ENCODE results near the gene PCBP1. TPM values are rescaled to one million over a fixed set of nuclear protein-coding genes. Genes with fewer than 3 reads are reported as not detected.

PCBP1 gene
- total and polyA plus RNA-seq, 9 of the 15 experiments (the other 6 are each of a cell fraction or from before 2014, with no cell fraction given): 19.2 to 407 (median 78.1) TPM

- no peak for TF ChIP-seq TFE3 (CRISPR knock-in tag; IDR thresholded peaks at IDR 0.05)
- TF ChIP-seq ZNF586 (CRISPR knock-in tag; conservative IDR thresholded peaks at IDR 0.05): no peak
- TF ChIP-seq XRCC4 (IDR thresholded peaks at IDR 0.05; ENCODE audit: extremely low read depth, insufficient read depth, insufficient read length): no peak
- TF ChIP-seq KAT7 (CRISPR knock-in tag; IDR thresholded peaks at IDR 0.05; ENCODE audit: borderline replicate concordance): no peak
- no peak for TF ChIP-seq CBFB (CRISPR knock-in tag; IDR thresholded peaks at IDR 0.05)
- no peak for TF ChIP-seq FOXK1 (CRISPR knock-in tag; IDR thresholded peaks at IDR 0.05; ENCODE audit: borderline replicate concordance)
- no peak for TF ChIP-seq ZBTB34 (CRISPR knock-in tag; IDR thresholded peaks at IDR 0.05)
- TF ChIP-seq ZBTB49 (CRISPR knock-in tag; IDR thresholded peaks at IDR 0.05; ENCODE audit: borderline replicate concordance): no peak
- TF ChIP-seq WHSC1 (IDR thresholded peaks at IDR 0.05; ENCODE audit: low read length): peak; percentile 50
- TF ChIP-seq ZNF436 (CRISPR knock-in tag; IDR thresholded peaks at IDR 0.05): no peak
- TF ChIP-seq PBX2 (CRISPR knock-in tag; IDR thresholded peaks at IDR 0.05; ENCODE audit: low read depth): no peak
- 0 out of 2 replicates have a peak, but pooled peaks have one; percentile 25 for TF ChIP-seq PBX2 (tag; conservative IDR thresholded peaks at IDR 0.05; ENCODE audit: low read depth)
- no peak for TF ChIP-seq MNT (conservative IDR thresholded peaks at IDR 0.05)
- no peak for TF ChIP-seq ZNF75A (CRISPR knock-in tag; IDR thresholded peaks at IDR 0.05)
- TF ChIP-seq FOXO4 (CRISPR knock-in tag; IDR thresholded peaks at IDR 0.05): no peak
Observed at GRCh38 chr2:70133491-70134322, 46.4 kb downstream of the PCBP1 start (continued).

Measured in K562 (cell line).